SHP77 treated with DMSO at 0.1 percent for 48 hours (cell line): ENCODE results near the gene DDX51.

ENCODE experiments used
- DNase-seq: peaks from one replicate; lab custom pipeline; 2025; lab: John Stamatoyannopoulos, UW

Gene DDX51, protein sequence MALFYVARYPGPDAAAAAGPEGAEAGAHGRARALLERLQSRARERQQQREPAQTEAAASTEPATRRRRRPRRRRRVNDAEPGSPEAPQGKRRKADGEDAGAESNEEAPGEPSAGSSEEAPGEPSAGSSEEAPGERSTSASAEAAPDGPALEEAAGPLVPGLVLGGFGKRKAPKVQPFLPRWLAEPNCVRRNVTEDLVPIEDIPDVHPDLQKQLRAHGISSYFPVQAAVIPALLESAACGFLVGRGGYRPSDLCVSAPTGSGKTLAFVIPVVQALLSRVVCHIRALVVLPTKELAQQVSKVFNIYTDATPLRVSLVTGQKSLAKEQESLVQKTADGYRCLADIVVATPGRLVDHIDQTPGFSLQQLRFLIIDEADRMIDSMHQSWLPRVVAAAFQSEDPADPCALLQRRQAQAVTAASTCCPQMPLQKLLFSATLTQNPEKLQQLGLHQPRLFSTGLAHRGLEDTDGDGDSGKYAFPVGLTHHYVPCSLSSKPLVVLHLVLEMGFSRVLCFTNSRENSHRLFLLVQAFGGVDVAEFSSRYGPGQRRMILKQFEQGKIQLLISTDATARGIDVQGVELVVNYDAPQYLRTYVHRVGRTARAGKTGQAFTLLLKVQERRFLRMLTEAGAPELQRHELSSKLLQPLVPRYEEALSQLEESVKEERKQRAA

DNA sequence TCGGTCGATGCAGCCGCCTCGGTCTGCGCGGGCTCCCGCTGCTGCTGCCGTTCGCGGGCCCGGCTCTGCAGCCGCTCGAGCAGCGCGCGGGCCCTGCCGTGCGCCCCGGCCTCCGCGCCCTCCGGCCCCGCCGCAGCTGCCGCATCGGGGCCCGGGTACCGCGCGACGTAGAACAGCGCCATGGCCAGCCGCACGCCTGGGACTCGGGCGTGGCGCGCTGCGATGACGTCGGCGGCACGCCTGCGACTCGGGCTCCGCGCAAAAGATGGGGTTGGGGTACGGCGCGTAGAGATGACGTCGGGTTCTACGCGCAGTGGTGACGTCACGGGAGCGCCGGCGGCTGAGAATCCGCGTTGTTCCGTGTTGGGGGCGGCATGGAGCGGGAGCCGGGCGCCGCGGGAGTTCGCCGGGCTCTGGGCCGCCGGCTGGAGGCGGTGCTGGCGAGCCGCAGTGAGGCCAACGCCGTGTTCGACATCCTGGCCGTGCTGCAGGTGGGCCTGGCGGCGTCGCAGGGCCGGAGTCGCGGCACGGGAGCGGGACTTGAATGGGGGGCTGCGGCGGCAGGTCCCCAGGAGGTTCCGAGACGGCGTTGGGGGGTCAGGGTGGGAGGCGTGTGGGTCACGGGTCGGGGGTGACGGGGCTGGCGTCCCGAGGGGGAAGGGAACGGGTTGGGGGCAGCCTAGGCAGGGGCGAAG lies at the start of gene DDX51, which contains the start of gene NOC4L:
TSS of gene DDX51 (minus strand) at position 205 of the 695 bp plus-strand sequence. CDS start at position 182, 23 bp downstream.
TSS of gene NOC4L (plus strand) at position 343 of the 695 bp plus-strand sequence. CDS start at position 375, 32 bp downstream.
- DNase-seq, result peak; percentile 65

DNA sequence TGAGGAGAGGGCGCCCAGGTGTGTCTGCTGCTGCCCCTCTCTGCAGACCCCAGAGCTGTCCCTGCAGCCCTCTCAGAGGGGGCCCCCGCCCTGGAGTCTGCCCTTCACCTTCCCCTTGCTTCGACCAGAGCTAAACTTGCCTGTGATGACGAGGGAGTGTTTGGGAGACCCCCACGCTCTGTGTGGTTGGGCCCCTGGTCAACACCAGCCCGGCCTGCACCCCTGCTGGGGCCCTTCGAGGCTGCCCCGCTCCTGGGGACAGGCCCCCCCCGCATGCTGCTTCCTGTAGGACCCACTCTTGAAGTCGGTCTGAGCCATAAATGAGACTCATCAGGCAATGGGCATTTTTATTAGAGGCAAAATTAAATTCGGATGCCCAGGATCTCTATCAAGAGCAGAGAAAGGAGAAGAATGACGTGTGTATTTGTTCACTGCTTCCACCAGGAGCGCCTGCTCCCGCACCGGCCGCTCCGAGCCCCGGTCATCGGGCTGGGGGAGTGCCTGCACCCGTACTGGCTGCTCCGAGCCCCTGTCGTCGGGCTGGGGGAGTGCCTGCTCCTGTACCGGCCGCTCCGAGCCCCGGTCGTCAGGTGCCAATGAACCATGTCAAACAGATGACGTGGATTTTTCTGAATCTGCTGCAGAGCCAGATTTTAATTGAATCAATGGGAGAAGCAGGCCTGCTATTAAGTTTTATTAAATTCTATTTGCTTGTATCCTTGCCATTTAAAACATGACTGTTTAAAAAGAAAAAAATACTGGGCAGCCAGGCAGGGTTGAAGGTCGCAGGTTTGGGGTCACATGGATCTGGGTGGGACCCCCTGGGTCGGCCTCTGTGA lies 47.8 kb upstream of the DDX51 start:
- DNase-seq, result no peak

DNA sequence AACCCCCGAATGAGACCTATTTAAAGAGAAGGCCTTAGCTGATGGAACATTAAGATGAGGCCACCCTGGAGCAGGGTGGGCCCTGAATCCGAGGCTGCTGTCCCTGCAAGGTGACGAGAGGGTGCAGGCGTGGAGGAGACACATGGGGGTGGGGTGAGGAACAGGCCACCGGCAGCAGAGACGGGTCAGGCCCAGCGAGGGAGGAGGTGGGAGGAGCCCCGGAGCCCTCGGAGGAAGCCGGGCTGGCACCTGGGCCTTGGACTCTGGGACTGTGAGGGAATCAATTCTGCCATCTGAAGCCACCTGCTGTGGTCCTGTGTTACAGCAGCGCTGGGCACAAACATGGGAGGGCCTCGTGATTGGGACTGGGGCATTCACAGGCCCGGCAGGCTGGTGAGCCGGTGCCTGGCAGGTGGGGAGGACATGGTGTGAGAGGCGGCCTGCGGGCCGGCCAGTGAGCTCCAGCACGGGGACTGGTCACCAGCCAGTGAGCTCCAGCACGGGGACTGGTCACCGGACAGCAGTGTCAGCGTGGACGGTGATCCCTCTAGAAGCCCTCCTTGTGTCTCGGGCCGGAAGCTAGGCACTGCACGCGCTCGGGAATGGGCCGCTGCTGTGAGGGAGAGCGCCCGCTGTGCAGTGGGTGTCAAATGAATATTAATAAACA lies 46.8 kb upstream of the DDX51 start:
- no peak for DNase-seq

DNA sequence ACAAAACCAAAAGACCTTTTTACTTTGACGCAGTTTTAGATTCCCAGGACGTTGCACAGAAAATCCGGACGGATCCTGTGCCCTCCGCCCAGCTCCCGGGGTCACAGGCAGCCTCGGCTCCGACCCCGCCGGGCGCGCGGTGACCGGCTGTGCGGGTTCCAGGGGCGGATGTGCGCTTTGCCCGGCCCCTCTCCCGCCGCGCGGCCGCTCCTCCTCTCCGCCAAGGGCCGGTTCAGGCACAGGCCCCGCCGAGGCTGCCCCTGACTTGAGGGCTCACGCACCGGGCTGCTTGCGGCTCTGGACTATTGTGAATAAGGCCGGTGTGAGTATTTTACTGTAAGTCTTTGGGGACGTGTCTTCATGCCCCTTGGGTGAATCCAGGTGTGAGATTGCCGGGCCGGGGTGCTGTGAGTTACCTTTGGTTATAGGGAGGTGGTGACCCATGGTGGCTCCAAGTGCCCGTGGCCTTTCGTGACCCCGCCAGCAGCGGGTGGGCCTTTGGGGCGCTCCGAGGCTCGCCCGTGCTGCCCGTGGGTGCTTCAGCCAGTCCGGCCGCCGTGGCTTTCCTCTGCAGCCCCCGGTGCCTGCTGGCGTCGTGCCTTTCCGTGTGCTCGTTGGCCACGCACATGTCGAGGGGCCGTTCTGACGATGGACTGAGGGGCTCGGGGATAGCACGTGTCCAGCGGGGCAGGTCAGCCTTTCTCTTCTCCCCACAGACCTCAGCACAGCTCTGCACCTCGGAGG lies 46.1 kb upstream of the DDX51 start:
- DNase-seq, result no peak

DNA sequence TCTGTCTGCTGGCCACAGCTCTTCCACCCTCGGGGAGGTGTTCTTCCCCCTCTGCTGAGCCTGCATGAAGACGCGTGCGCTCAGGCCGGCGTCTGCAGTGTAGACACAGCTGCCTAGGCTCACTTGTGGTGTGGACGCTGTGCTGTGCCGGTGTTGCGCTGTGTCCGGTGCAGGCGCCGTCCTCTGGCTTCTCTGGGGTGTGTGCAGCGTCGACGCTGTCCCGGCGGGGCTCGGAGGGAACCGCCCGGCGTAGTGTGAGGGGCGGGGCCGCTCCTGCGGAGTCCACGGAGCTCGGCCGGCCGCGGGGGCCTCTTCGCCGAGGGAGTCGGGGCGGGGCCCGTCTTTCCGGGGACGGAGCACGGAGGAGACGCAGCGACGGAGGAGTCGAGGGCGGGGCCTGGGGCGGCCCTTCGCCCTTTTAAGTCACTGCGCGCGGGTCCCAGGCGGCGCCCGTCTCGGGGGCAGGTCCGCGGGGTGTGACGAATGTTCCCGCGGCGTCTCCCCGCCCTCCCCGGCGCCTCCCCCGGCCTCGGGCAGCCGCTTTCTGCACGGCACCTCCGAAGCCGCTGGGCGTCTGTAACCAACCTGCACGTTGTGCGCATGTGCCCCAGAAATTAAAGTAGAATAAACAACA lies 45.4 kb upstream of the DDX51 start:
- peak; percentile 52 for DNase-seq

DNA sequence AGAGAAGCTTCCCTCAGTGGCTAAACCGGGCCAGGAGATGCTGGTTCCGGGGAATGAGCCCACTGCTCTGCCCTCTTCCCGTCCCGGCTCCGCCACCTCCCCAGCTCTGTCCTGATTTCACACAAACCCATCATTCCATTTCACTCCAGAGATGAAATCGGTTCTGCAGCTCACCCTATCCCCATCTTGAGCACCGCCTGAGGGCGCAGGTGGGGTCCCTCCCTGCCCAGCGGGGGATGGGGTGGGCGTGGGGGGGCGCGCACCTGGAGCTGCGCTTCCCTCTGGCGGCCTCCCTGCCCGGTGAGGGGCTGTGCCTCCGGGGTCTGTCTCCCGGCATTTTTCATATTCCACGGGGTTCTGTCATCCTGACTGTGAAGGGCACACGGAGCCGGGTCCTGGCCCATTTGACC lies 44.8 kb upstream of the DDX51 start:
- DNase-seq, result no peak

DNA sequence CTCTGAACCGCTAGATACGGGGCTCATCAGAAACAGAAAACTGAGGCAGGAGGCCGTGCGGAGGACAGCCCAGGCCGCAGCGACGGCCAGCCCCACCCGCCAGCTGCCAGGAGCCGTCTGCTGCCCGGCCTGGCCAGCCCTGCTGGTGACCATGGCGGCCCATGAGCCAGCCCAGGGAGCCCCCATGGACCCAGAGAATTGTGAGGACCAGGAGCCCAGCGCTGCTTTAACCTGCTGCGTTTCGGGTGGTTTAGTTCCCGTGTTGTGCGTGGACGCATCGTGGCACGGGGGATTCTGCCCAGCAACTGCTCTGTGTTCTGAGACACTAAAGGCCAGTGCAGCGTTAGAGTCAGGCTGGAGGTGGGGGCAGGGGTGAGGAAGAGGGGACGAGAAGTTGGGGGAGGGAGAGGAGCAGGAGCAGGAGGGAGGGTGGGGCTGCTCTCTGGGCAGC lies 44.4 kb upstream of the DDX51 start:
- DNase-seq, result no peak

DNA sequence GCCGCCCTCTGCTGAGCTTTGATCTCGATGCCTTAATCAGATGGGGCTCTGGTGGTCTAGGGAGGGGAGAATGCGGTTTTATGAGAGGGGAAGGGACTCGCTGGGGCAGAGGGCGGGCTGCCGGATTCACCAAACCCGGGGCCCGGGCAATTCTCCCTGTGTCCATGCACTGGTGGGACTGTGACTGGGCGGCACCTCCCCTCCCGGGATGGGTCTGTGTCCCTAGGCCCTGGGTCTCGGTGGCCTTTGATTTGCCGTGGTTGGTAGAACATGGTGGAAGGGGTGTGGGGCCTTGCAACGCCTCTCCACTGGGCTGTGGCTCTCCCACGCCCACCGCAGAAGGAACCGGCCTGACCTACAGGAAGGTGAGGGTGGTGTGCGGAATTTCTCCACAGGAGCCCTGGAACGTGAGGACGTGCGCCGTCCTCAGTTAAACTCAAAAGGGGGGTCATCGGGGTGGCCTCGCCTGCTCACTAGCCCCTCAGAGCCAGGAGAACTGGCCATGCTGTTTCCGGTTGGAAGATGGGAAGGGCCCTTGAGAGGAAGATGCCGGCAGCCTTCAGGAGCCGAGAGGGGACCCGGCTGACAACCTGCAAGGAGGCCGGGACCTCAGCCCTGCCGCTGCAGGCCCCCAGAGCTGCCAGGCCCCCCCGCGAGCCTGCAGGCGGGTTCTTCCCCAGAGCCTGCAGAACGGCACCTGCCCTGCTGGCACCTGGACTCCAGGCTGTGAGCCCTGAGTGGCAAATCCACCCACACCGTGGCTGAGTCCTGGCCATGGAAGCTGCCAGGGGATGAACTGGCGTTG lies 43.7 kb upstream of the DDX51 start:
- DNase-seq, result no peak

DNA sequence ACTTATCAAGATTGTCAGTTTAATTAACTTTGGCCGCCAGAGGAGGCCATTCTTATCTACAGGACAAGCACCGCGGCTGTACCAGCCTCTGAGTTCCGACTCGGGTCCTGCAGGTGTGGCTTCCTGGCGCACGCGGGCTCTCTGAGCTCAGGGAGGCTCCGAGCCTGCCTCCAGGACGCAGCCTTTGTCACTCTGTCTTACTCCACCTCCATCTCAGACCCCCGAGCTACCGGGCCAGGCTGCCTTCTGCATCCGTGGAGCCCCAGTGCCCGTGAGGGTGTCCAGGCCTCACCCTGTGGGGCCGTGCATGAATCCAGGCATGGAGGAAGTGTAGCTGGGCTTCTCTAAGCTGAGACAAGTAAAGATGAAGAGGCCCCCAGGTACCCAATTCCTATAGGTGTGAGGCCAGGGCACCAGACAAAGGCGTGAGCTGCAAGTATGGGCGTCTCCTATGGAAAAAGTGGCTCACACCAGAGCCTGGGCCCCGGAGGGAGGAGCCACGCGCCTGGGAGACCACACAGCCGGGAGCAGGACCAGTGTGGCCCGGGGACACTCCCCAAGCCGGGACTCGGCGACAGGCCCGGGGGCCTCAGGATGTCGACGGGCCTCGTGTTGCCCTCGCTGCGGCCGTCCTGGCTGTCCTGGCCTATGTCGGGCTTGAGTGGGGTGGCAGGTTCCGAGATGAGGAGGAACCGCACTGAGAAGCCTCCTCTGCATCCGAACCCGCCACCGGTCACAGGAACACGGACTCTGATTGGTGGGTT lies 42.9 kb upstream of the DDX51 start:
- DNase-seq, result no peak

DNA sequence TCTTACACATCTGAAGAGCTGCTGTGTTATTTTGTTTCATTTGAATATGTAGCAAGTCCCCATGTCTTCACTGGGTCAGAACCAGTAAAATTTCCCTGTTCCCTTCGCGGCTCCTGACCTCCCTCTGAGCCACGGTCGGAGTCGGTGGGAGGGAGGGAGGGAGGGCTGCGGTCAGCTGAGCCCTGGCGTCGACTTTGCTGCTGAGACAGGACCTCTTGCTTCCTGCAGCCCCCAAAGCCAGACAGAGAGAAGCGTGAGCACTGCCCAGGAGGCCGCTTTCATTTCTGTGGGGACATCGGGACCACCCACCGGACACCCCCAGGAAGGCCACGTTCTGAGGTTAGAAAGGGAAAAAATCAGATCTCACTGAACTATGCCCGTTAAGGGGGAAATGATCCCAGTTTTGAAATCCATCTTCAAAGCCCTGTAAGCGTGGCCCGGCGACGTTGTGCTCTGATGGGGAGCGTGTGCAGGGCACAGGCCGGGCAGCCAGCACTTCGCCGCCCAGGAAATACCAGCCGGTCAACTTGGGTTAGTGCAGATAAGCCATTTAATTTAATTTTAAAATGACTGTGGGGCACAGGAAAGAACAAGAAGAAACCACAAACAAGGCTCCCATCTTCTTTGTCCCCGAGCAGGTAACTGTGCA lies 42.2 kb upstream of the DDX51 start:
- DNase-seq, result no peak

DNA sequence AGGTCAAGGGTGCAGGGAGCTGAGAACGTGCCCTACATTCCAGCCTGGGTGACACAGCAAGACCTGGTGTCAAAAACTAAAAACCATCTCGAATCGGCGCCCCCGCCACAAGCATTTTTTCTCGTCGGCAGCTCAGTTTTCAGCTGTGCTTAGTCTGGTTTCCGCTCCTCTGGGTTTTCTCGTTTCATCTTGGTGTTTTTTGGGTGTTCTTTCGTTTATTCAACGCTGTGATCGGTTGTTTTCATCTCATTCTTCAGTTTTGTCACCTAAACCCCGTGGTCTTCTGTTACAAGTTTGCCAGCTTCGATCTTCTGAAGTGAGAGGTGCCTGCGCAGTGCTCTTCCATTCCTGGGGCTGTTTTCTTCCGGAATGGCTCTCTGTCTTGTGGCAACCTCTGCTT lies 41.6 kb upstream of the DDX51 start:
- DNase-seq, result no peak

DNA sequence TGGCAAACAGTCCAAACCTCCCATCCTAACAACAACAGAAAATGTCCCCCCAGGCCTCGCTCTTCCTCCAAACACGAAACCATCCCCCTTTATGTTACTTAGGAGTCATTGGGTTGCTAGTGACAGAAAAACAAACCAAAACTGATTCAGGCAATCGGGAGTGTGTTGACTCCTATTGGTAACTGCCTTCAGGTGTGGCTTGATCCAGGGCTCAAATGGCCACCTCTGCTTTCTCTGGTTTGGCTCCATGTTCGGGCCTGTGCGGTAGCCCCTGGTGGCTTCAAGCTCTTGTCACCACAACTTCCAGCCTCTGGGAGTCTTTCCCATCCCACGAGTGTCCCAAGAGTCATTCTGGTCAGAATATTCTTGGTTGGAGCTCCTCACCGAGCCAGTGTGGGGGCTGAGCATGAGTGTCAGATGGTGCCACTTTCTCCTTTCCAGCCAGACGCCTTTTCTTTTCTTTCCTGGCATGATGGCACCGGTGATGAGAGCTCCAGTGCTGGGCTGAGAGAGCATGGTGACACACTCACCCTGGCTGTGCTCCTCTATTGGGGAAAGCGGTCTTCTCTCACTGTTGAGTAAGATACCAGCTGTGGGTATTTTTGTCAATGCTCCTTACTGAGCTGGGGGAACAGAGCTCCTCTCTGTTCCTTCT lies 38.7 kb upstream of the DDX51 start:
- DNase-seq, result no peak

DNA sequence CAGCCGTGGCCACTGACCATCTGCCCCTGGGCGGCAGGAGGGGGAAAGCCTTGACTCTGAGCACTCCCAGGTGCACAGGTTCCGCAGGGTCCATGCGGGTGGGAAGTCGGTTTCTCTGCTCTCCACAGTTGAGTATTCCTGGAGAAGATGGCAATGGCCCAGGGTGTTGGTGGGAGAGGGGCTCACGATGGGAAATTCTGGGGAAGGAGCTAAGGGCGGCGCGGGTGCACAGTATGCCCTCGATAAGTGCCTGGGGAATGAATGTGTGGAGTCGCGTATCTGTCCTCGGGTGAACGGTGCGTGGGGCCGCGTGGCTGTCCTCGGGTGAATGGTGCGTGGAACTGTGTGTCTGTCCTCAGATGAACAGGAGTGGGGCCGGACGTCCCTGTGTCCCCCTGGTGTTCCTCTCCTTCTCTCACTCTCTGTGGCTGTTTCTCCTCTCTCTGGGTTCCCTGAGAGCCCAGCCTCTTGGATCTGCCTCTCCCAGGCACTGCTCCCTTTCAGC lies 38.1 kb upstream of the DDX51 start:
- DNase-seq, result no peak

DNA sequence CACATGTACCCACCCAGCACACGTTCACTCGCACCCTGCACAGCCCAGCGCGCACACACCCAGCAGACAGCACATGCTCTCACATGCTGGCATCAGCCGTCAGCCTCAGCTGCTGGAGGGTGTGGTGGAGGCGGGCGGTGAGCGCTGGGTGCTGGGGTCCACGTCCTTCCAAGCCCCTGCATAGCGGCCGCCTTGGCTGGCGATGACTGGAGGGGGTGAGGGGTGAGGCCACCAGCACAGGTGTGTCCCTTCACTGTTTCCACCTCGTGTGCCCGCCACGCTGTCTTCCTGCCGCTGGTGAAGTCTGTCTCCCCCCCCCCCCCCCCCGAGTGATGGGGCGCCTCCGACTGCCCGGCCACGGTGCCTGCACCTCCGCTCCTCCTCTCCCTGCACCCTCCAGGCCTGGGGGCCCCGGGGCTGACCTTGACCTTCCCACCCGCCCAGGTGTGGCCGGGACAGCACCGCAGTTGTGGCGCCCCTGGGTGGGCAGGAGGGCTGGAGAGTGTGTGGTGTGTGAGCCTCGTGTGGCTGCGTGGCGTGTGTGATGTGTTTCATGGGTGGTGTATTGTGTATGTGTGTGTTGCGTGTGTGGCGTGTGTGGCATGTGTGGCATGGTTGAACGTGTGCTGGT lies 37.6 kb upstream of the DDX51 start:
- no peak for DNase-seq

DNA sequence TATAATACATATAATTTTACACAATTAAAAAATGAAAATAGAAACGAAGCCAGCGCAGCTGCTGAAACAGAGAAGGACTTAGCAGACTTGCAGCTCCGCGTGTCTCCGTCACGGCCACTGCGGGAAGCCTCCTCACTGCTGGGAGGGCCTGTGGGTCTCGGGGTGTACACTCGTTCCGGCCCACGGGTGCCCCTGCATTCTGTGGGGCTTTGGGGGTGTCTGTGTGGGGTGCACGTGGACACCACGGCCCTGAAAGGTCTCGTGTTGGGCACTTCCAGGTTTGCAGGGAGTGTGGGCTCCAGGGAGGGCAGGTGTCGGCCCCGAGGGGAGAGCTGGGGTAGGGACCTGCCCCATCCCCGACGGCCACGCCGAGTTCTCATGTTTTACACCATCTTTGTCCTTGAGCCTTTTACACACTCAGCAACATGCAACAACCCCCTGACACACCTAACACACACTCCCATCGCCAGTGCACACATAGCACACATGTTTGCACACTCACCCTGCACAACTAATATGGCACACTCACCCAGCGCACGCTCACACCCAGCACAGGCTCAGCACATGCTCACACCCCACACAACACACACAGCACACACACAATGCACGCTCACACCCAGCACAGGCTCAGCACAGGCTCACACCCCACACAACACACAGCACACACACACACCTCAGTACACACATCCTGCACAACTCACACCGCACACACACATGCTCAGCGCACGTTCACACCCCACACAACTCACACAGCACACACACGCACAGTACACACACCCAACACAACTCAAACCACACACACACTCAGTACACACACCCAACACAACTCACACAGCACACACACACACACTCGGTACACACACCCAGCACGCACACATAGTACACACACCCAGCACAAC lies 36.8 kb upstream of the DDX51 start:
- DNase-seq, result no peak
